HCT116 (cell line): Measurements from ENCODE around the gene MEGF8.

Experiments
- CTCF ChIP-seq, 3 experiments: fragments of 200-600 bp in 1 of 3; sonication (generic) in 1 of 3; IDR thresholded peaks in 2 of 3; conservative IDR thresholded peaks in 1 of 3; 2 replicates each; pipeline ENCODE4 v1.5.1; 2012 to 2017; ENCODE audit warnings: low read depth in 2 of 3, low read length in 2 of 3, antibody characterized with exemption in 1 of 3, borderline replicate concordance in 1 of 3, control low read depth in 1 of 3, mild to moderate bottlenecking in 1 of 3, mixed read lengths in 1 of 3, mixed run types in 1 of 3, moderate library complexity in 1 of 3; ENCODE audit not compliant: insufficient read depth in 1 of 3
- ELF1 ChIP-seq: IDR thresholded peaks from 2 replicates; pipeline ENCODE4 v1.6.1; 2012; ENCODE audit warnings: low read depth, borderline replicate concordance
- POLR2A ChIP-seq: IDR thresholded peaks from 2 replicates; pipeline ENCODE4 v1.7.0; 2011; ENCODE audit warnings: borderline replicate concordance; ENCODE audit not compliant: insufficient read depth, insufficient read length; ENCODE audit errors: extremely low read depth

GRCh38 chr19:42292042-42292960 lies 33.1 kb upstream of the MEGF8 start:
- TF ChIP-seq CTCF (IDR thresholded peaks at IDR 0.05 in 2 of 3, conservative IDR thresholded peaks at IDR 0.05 in 1 of 3; ENCODE audit: borderline replicate concordance in 1 of 3, insufficient read depth in 1 of 3, low read depth in 2 of 3, low read length in 2 of 3) (no peak), POLR2A (no peak), ELF1 (no peak)
